ENCODE measurements around the gene IPO5.
"Not testable (repeated sequence)": the region's sequence is repeated elsewhere in the genome, so short reads cannot be mapped to it uniquely, and the experiment has no call there.

The IPO5 gene

DNA sequence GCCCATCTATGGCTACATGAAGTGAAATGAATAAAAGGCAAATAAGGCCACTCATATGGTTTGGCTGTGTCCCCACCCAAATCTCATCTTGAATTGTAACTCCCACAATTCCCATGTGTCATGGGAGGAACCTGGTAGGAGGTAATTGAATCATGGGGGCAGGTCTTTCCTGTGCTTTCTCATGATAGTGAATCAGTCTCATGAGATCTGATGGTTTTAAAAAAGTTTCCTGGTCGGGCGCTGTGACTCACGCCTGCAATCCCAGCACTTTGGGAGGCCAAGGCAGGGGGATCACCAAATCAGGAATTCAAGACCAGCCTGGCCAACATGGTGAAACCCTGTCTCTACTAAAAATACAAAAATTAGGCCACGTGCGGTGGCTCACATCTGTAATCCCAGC is 4.2 kb upstream of the IPO5 start:
- DNase-seq: not testable (repeated sequence)

DNA sequence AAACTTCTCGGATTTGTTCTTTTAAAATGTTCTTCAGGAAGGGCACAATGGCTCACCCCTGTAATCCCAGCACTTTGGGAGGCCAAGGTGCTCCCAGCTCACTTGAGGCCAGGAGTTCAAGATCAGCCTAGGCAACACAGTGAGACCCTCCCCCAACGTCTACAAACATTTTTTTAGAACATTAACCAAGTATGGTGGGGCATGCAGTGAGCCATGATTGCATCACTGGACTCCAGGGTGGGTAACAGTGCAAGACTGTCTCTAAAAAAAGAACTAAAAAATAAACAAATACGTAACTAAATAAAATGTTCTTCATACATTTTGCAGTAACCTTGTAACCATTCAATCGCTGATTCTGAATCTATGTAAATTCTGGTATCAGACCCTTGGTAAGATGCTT is 2.1 kb upstream of the IPO5 start:
- DNase-seq: no peak

DNA sequence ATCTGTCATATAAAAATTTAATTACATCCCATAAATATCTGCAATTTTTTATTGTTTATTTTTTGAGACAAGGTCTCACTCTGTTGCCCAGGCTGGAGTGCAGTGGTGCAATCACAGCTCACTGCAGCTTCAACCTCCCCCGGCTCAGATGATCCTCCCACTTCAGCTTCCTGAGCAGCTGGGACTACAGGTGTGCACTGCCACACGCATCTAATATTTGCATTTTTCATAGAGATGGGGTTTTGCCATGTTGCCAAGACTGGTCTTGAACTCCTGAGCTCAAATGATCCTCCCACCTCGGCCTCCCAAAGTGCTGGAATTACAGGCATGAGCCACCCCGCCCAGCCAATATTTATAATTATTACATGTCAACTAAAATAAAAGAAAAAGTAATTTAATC is 644 bp upstream of the IPO5 start:
- not testable (repeated sequence) for DNase-seq

DNA sequence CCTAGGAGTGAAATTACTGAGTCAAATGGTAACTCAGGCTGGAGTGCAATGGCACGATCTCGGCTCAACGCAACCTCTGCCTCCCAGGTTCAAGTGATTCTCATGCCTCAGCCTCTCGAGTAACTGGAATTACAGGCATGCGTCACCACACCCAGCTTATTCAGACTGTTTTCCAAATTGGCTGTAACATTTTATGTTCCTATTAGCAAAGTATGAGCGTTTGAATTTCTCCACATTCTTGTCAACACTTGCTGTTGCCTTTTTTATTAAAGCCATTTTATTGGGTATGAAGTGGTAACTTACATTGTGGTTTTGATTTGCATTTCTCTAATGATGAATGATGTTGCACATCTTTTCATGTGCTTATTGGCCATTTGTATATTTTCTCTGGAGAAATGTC is 7.9 kb downstream of the IPO5 start:
- DNase-seq: no peak

DNA sequence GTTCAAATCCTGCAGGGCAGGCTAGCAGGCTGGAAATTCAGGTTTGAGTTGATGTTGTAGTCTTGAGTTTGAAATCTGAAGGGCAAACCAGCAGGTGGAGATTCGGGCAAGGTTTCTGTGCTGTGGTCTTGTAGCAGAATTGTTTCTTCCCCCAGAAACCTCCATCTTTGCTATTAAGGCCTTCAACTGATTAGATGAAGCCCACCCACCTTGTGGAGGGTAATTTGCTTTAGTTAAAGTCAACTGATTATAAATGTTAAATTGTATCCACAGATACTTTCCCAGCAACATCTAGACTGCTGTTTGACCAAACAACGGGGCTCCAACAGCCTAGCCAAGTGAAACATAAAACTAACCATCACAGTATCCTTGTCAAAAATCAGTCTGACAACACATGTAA is 9.4 kb downstream of the IPO5 start:
- DNase-seq: no peak

DNA sequence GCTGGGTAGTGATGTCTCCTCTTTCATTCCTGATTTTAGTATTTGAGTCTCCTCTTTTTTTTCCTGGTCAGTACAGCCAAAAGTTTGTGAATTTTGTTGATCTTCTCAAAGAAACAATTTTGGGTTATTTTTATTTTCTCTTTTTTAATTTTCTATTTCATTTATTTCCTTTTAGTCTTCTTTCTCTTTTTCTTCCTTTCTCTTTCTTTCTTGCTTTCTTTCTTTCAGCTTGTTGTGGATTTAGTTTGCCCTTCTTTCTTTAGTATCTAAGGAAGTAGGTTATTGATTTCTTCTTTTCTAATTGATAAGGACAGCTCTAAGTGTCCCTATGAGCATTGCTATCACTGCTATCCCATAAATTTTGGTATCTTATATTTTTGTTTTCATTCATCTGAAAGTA is 13.8 kb downstream of the IPO5 start:
- DNase-seq: no peak

DNA sequence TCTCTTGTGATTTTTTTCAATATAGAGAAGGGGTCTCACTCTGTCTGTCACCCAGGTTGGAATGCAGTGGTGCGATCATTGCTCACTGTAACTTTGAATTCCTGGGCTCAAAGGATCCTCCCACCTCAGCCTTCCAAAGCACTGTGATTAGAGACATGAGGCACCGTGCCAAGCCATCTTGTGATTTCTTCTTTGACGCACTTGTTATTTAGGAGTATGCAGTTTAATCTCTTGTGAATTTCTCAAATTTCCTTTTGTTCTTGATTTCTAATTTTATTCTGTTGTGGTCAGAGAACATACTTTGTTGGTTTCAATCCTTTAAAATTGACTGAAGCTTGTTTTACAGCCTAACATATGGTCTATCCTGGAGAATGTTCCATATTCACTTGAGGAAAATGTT is 14.5 kb downstream of the IPO5 start:
- DNase-seq: no peak

DNA sequence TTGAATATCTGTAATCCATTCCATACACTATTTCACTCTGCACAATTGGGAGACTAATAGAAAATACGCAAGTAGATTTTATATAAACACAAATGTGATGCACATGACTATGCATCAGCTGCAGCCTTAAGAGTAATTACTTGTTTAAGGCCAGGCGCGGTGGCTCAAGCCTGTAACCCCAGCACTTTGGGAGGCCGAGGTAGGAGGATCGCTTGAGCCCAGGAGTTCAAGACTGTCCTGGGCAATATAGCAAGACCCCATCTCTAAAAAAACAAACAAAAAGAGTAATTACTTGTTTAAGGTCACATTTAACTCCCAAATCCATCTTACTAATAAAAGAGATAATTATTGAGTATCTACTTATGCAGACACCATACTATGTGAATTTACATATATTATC is 18.0 kb downstream of the IPO5 start:
- no peak for DNase-seq

DNA sequence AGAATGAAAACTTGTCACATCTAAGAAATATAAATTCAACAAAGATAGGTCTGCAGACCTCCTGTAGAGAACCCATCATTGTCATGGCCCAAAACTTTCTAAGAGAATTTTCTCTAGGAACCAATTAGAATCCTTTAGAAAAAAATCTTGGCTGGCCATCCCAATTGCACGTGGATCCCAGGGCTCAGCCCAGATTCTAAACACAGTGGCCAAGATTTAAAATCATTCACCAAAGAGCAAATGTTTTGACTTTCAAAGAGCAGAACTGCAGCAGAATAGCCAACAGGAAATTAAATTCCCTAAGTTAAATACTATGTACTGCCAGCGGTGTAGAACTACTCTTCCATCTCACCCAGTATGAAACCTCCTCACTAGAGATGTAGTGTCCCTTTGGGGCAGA is 21.3 kb downstream of the IPO5 start:
- no peak for DNase-seq

DNA sequence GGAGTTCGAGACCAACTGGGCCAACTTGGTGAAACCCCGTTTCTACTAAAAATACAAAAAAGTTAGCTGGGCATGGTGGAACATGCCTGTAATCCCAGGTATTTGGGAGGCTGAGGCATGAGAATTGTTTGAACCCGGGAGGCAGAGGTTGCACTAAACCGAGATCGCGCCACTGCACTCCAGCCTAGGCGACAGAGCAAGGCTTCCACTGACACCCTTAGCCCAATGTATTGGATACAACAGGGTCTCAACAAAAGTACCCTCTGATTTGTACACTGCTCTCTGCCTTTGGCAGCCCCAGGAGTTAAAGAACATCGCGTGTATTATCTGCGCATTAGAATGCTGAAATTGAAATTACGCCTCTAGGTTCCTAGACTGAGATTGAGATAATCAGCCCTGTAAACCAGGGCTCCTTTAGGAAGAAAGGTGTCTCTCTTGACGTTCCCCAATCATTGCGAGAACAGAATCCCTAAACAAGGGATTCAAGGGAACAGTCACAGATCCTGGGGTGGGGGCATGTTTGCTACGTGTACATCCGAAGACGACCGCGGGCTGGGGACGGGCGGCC is 21.9 kb downstream of the IPO5 start:
- DNase-seq: peak in 2 of 14 donors; percentile 49 to 53

DNA sequence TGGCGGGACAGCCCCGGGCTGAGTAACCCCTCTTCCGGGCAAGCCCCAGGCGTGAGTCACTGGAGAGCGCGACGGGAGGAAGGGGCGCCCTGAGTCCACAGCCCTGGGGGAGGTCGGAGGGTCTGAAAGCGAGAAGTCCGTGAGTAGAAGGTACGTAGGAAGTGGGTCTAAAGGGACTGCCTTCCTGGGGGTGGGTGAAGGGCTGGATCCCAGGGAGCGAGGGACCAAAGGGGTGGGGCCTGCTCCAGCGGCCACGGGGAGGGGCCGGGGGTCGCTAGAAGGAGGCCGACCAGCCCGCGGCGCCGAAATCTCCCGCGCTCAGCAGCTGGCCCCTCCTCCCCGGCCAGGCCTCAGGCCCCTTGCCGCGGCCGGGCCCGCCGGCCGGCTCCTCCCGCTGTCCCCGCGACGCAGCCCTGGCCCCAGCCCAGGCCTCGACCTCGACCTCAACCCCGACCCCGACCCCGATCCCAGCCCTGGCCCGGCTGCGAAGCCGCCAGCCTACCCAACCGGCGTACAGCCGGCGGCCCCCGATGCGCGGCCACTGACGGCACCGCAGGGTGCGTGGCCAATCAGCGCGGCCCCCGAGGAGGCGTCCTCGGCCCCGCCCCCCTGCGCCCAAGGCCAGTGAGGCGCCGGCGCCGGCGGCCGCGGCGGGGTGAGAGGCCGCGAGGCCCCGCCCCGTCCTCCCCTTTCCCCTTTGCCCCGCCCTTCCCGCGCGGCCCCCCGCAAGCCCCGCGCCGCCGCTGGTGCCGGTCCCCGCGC is 22.6 kb downstream of the IPO5 start:
- DNase-seq: peak; percentile 28 to 91 (median 76)

DNA sequence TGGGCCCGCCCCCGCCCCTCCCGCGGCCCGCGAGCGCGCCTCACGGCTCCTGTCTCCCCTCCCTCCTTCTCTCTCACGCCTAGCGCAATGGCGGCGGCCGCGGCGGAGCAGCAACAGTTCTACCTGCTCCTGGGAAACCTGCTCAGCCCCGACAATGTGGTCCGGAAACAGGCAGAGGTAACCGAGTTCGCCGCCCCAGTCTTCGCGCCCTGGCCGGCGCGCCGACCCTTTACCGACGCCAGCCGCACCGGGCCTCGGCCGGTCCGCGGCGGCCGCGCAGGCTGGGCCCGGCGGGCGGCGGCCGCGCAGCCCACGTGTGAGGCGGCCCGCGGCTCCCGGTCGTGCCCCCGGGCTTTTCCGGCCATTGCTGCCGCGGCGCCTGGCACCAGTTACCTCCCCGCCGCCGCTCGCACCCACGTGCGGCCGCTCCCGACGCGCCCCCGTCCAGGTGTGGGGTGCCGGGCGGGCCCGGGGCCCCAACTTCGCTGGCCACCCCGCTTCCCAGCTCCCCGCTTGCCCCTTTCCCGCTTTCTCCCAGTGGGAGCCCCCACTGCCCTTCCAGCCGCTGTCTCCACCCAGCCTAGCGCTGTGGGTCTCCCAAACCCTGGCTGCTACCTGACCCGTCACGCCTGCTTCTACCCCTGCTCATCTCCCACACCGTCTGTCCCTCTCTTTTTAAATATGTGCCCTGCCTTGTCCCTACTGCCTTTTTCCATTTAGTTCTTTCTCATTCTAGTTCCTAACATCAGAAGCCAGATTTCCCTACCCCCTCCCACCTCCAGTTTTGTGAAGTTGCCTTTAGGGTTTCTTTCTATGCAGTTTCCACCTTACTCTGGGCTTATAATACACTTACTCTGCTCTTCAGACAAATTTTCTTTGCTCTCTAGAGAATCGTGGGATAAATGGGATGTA is 23.4 kb downstream of the IPO5 start:
- peak in 10 of 14 donors; percentile 11 to 91 (median 40) for DNase-seq

DNA sequence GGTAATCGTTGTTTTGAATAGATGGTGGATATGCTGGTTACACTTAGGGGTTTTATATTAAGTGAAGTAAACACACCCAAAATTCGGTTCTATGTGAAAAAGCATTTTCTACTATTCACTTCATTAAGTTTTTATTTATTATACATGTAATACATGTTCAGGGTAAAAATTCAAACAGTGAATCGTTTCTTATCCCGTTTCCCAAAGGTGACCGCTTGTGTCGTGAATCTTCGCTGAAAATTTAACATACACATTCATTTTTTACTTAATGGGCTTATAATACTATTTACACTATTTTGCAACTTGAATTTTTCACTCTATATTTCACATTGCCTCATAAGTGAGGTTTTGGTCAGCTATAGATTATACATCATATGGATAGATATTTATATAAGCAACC is 24.5 kb downstream of the IPO5 start:
- no peak for DNase-seq

DNA sequence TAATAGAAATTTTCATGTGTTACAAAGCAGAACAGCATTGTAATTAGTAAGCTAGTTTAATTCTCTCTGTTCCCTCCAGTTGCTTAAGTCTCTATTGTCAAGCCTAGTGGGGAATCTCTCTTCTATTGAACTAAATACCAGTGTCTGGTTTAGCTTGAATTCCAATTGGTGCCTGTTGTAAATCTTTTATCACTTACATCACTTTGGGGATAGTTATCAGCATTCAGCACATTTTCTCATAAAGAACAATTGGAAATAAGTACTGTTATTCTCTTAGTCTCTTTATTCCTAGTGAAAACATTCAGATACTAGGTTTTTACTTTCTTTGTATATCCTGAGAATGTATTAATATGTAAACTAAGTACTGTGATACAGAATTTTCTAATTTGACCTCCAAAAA is 25.2 kb downstream of the IPO5 start:
- DNase-seq: no peak

DNA sequence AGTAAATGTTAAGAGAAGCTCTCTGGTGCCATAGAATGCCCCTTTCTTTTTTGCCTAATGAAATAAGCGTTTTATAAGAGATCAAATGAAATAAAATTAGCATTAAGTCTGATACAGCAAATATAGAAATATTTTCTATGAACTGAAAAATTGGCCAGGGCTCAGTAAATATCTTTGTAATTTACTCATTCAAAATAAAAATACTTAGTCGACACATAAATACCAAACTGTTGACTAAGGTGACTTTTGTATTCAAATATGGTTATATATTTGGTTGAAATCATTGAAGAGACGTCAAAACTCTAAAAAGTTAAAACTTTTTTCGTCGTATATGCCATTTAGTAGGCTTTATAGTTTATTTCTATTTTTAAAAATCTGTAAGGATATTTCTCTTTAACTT is 25.6 kb downstream of the IPO5 start:
- no peak for DNase-seq

DNA sequence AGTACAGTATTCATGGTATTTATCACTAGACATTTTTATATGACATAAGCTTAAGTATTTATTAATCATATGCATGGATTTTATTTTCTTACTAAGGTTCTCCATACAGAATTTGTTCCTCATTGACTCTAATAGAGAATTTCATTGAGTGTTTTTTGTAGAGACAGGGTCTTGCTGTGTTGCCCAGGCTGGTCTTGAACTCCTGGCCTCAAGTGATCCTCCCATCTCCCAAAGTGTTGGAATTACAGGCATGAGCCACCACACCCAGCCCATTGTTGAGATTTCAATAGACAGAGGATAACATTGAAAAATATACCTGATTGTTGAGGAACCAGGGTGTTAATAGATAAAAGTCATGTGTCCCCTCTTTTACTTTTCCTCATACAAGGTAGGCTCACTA is 26.1 kb downstream of the IPO5 start:
- no peak for DNase-seq

DNA sequence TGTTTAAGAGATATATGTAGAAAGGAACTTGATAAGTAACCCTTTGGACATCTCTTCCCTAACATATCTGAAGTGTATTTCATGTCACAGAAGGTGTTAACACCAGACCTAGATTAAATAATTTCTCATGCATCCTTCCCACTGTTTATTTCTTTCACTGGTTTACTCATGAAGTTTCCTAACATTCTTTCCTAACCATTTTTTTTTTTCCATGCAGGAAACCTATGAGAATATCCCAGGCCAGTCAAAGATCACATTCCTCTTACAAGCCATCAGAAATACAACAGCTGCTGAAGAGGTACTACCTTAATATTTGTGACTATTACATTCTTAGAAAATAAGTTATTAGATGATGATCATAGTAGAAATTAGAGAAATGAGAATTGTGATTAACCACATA is 28.8 kb downstream of the IPO5 start:
- no peak for DNase-seq

DNA sequence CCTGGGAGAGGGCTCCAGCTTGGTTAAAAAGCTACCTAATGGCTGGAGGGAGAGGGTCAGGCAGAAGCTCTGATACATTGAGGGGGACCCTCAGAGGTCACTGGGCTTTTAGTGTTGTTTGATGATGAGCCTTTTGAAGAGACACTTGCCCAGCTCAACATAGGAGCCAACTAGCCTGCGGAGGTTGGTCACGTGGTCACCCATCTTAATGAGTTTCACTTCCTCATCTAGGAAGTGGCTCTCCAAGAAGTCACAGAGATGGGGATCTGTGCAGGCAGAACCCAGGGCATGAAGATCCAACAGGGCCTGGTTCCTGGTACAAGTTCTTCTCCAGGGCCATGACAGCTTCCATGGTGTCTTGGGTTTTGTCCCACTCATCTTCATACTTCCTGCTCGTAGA is 33.4 kb downstream of the IPO5 start:
- DNase-seq: no peak

DNA sequence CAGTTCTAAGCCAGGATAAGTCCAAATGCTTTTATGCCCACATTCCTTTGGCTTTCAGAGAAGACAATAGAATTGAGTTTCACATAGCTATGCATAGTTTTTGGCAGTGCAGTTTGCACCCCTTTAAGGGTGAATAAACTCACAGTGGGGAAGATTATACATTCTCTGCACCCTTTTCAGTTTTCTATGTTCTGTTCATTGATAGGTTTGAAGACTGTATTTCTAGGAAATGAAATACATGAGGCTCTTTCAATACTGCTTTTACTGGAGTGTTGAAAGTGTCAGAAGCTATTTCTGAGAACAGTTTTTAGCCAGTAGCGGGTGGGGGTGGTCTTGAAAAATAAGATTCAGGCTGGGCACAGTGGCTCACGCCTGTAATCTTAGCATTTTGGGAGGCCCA is 46.2 kb downstream of the IPO5 start:
- DNase-seq: no peak

DNA sequence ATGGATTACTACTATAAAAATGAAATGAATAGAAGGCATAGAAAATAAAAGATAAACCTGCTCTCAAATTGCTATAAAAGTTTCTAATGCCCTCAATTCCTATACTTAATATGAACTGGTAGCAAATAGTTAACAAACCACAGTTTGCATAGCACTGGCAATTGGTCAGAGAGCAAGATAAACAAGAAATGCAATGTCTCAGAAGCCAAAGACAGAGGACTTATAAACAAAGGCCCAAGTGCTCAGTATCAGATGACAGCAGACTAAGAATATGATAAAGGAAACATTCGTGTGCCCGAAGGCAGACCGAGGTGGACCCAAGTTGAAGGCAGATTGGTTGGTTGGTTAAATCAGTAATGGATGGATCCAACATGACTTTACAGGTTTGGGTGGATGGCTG is 50.6 kb downstream of the IPO5 start:
- no peak for DNase-seq

DNA sequence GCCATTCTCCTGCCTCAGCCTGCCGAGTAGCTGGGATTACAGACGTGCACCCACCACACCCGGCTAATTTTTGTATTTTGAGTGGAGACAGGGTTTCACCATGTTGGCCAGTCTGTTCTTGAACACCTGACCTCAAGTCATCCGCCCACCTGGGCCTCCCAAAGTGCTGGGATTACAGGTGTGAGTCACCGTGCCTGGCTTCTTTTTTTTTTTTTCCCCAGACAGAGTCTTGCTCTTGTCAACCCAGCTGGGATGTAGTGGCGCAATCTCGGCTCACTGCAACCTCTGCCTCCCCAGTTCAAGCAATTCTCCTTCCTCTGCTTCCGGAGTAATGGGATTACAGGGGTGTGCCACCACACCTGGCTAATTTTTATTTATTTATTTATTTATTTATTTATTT is 51.5 kb downstream of the IPO5 start:
- not testable (repeated sequence) for DNase-seq

DNA sequence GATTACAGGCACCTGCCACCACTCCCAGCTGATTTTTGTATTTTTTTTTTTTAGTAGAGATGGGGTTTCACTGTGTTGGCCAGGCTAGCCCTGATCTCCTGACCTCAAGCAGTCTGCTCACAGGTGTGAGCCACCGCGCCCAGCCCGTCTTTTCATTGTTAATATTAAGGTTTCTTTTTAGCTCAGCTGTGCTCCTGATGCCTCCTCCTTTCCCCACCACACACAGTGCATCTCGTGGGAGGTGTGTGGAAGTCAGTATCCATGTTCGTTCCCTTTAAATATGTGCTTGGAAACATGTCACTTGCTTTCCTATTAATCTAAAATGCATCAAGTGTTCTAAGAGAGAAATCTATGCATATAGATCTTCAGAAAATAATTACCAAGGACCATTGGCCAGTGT is 53.5 kb downstream of the IPO5 start:
- DNase-seq: no peak

DNA sequence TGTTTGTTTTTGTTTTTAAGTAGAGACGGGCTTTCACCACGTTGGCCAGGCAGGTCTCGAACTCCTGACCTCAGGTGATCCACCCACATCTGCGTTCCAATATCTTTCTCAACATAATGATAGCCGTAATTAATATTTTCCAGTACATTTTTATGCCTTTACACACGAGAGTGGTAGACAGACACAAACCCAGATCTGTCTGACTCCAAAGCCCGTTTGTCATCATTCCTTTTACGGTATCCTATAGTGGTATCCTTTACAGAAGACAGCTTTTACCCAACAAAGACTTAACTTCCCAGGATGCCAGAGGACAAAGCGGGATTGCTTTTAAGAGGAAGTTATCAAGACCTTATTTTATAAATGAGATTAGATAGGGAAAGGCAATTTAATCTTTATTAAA is 59.8 kb downstream of the IPO5 start:
- DNase-seq: no peak

DNA sequence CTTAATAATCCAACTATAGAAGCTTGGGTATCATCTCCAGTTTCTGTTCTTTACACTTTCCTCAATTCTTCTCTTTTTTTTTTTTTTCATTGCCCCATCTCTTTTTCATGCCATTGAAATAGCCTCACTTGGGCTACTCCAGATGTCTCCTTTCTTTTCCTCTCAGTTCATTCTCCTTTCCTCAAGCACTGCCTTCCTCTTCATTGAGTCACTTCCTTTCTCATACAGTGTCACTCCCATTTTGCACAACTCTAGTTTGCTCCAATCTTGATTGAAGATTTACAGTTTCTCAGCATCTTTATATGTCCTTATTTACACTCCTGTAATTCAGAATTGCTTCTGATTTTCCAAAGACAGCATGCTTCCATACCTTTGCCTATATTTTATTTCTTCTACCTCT is 61.3 kb downstream of the IPO5 start:
- DNase-seq: no peak

All from C1 segment of cervical spinal cord (tissue), 14 donors.